AG09309 (cell line): ENCODE results near the gene EPB41L4A.

Experiments
- DNase-seq: peaks from one replicate; pipeline ENCODE4 v3.0.0-alpha.2; 2010; ENCODE audit warnings: low read depth
- H3K4me3 ChIP-seq: 2 replicates; pipeline ENCODE4 v1.5.1; 2011; ENCODE audit warnings: mild to moderate bottlenecking, low read depth, low read length, moderate library complexity; ENCODE audit not compliant: control insufficient read depth
- CTCF ChIP-seq: IDR thresholded peaks from 2 replicates; pipeline ENCODE4 v1.5.1; 2011; ENCODE audit warnings: mild to moderate bottlenecking, low read depth, low read length, inconsistent platforms; ENCODE audit not compliant: insufficient read depth, control insufficient read depth; ENCODE audit errors: missing control alignments

The EPB41L4A gene

GRCh38 chr5:112267231-112267630 is 151.8 kb downstream of the EPB41L4A start:
- no peak overlapping the region for H3K4me3 ChIP-seq
- no peak for DNase-seq
- TF ChIP-seq CTCF: no peak

- no peak for DNase-seq
- TF ChIP-seq CTCF: no peak
- H3K4me3 ChIP-seq: no peak overlapping the region
Observed at GRCh38 chr5:112264666-112265065, 154.4 kb downstream of the EPB41L4A start.

- DNase-seq: no peak
- no peak for TF ChIP-seq CTCF
Observed at GRCh38 chr5:112264151-112264550, 154.9 kb downstream of the EPB41L4A start.

GRCh38 chr5:112263469-112263868 is 155.6 kb downstream of the EPB41L4A start:
- no peak overlapping the region for H3K4me3 ChIP-seq
- no peak for DNase-seq
- no peak for TF ChIP-seq CTCF

More at GRCh38 chr5:112264151-112264550, 154.9 kb downstream of the EPB41L4A start:
- H3K4me3 ChIP-seq: no peak overlapping the region

GRCh38 chr5:112258571-112258970 is 160.5 kb downstream of the EPB41L4A start:
- DNase-seq: no peak
- TF ChIP-seq CTCF: no peak

GRCh38 chr5:112257976-112258375 is 161.1 kb downstream of the EPB41L4A start:
- no peak for TF ChIP-seq CTCF
- no peak for DNase-seq

More at GRCh38 chr5:112258571-112258970, 160.5 kb downstream of the EPB41L4A start:
- no peak overlapping the region for H3K4me3 ChIP-seq

GRCh38 chr5:112257005-112257404 is 162.1 kb downstream of the EPB41L4A start:
- no peak overlapping the region for H3K4me3 ChIP-seq
- TF ChIP-seq CTCF: no peak
- DNase-seq: no peak

More at GRCh38 chr5:112257976-112258375, 161.1 kb downstream of the EPB41L4A start:
- H3K4me3 ChIP-seq: no peak overlapping the region
